ENCODE data around the gene ZCCHC8. TPM values are rescaled to one million over a fixed set of nuclear protein-coding genes. Genes with fewer than 3 reads are reported as not detected.
"Not testable (repeated sequence)": the region's sequence is repeated elsewhere in the genome, so short reads cannot be mapped to it uniquely, and the experiment has no call there.

The ZCCHC8 gene
- polyA plus RNA-seq, 4 donors = 14.6 to 30.9 (median 21.0) TPM

GRCh38 chr12:122517877-122518276 lies 17.1 kb upstream of the ZCCHC8 start:
- Histone ChIP-seq H3K4me3 (ENCODE audit: low read depth in 1 of 3, low read length in 3 of 3) (no peak overlapping the region), H3K36me3 (ENCODE audit: control insufficient read depth in 3 of 3, insufficient read depth in 2 of 3, low read depth in 1 of 3, low read length in 3 of 3) (peaks cover 35 to 38% (median 37%) of the 10 kb centered on the region in 3 donors), H3K9me3 (ENCODE audit: control insufficient read depth in 2 of 2, insufficient read depth in 1 of 2, low read depth in 1 of 2, low read length in 1 of 2) (no peaks in the 10 kb centered on the region), H3K27ac (ENCODE audit: low read depth in 1 of 3, low read length in 2 of 3) (no peak overlapping the region), H3K4me1 (ENCODE audit: control insufficient read depth in 3 of 3, insufficient read depth in 2 of 3, low read depth in 1 of 3, low read length in 2 of 3) (peaks cover 0 to 2% (median under 1%) of the 10 kb centered on the region in 3 donors), H3K27me3 (ENCODE audit: control insufficient read depth in 3 of 3, insufficient read depth in 3 of 3, low read length in 3 of 3) (no peaks in the 10 kb centered on the region)
- no peak for DNase-seq
- 72 to 80% (median 78%) methylated on average over 5 of the region's 5 CpGs for WGBS, 3 donors
- FAIRE-seq = no peak

GRCh38 chr12:122516544-122517361 lies 16.0 kb upstream of the ZCCHC8 start:
- no peak for FAIRE-seq
- Histone ChIP-seq H3K9me3 (ENCODE audit: control insufficient read depth in 2 of 2, insufficient read depth in 1 of 2, low read depth in 1 of 2, low read length in 1 of 2) (no peaks in the 10 kb centered on the region), H3K4me1 (ENCODE audit: control insufficient read depth in 3 of 3, insufficient read depth in 2 of 3, low read depth in 1 of 3, low read length in 2 of 3) (no peaks in the 10 kb centered on the region), H3K36me3 (ENCODE audit: control insufficient read depth in 3 of 3, insufficient read depth in 2 of 3, low read depth in 1 of 3, low read length in 3 of 3) (peaks cover 37 to 47% (median 39%) of the 10 kb centered on the region in 3 donors), H3K27me3 (ENCODE audit: control insufficient read depth in 3 of 3, insufficient read depth in 3 of 3, low read length in 3 of 3) (no peaks in the 10 kb centered on the region), H3K4me3 (ENCODE audit: low read depth in 1 of 3, low read length in 3 of 3) (no peak overlapping the region), H3K27ac (ENCODE audit: low read depth in 1 of 3, low read length in 2 of 3) (no peak overlapping the region)
- WGBS, 3 donors = 90 to 91% (median 90%) methylated on average over 13 of the region's 13 CpGs
- no peak for DNase-seq

GRCh38 chr12:122515275-122515674 lies 14.5 kb upstream of the ZCCHC8 start:
- FAIRE-seq (no peak), DNase-seq (no peak)
- no peaks in the 10 kb centered on the region for H3K9me3 ChIP-seq (ENCODE audit: control insufficient read depth in 2 of 2, insufficient read depth in 1 of 2, low read depth in 1 of 2, low read length in 1 of 2)
- H3K27ac ChIP-seq (ENCODE audit: low read depth in 1 of 3, low read length in 2 of 3) = no peak overlapping the region
- H3K4me3 ChIP-seq (ENCODE audit: low read depth in 1 of 3, low read length in 3 of 3) = no peak overlapping the region
- 87 to 97% (median 93%) methylated on average over 2 of the region's 2 CpGs for WGBS, 3 donors
- H3K36me3 ChIP-seq (ENCODE audit: control insufficient read depth in 3 of 3, insufficient read depth in 2 of 3, low read depth in 1 of 3, low read length in 3 of 3) = peaks cover 33 to 51% (median 33%) of the 10 kb centered on the region in 3 donors
- no peaks in the 10 kb centered on the region for H3K4me1 ChIP-seq (ENCODE audit: control insufficient read depth in 3 of 3, insufficient read depth in 2 of 3, low read depth in 1 of 3, low read length in 2 of 3)
- no peaks in the 10 kb centered on the region for H3K27me3 ChIP-seq (ENCODE audit: control insufficient read depth in 3 of 3, insufficient read depth in 3 of 3, low read length in 3 of 3)

GRCh38 chr12:122513660-122514059 lies 12.9 kb upstream of the ZCCHC8 start:
- WGBS, 3 donors = 92 to 98% (median 94%) methylated on average over 4 of the region's 4 CpGs
- no peak for DNase-seq
- Histone ChIP-seq H3K36me3 (ENCODE audit: control insufficient read depth in 3 of 3, insufficient read depth in 2 of 3, low read depth in 1 of 3, low read length in 3 of 3) (peaks cover 28 to 64% (median 31%) of the 10 kb centered on the region in 3 donors), H3K4me1 (ENCODE audit: control insufficient read depth in 3 of 3, insufficient read depth in 2 of 3, low read depth in 1 of 3, low read length in 2 of 3) (no peaks in the 10 kb centered on the region), H3K9me3 (ENCODE audit: control insufficient read depth in 2 of 2, insufficient read depth in 1 of 2, low read depth in 1 of 2, low read length in 1 of 2) (no peaks in the 10 kb centered on the region), H3K4me3 (ENCODE audit: low read depth in 1 of 3, low read length in 3 of 3) (no peak overlapping the region), H3K27ac (ENCODE audit: low read depth in 1 of 3, low read length in 2 of 3) (no peak overlapping the region), H3K27me3 (ENCODE audit: control insufficient read depth in 3 of 3, insufficient read depth in 3 of 3, low read length in 3 of 3) (no peaks in the 10 kb centered on the region)
- FAIRE-seq = no peak

GRCh38 chr12:122513028-122513427 lies 12.3 kb upstream of the ZCCHC8 start:
- H3K4me1 ChIP-seq (ENCODE audit: control insufficient read depth in 3 of 3, insufficient read depth in 2 of 3, low read depth in 1 of 3, low read length in 2 of 3); H3K4me3 ChIP-seq (ENCODE audit: low read depth in 1 of 3, low read length in 3 of 3); H3K27me3 ChIP-seq (ENCODE audit: control insufficient read depth in 3 of 3, insufficient read depth in 3 of 3, low read length in 3 of 3); FAIRE-seq; DNase-seq; H3K27ac ChIP-seq (ENCODE audit: low read depth in 1 of 3, low read length in 2 of 3); H3K9me3 ChIP-seq (ENCODE audit: control insufficient read depth in 2 of 2, insufficient read depth in 1 of 2, low read depth in 1 of 2, low read length in 1 of 2): not testable (repeated sequence)
- peaks cover 24 to 68% (median 33%) of the 10 kb centered on the region in 3 donors for H3K36me3 ChIP-seq (ENCODE audit: control insufficient read depth in 3 of 3, insufficient read depth in 2 of 3, low read depth in 1 of 3, low read length in 3 of 3)
- 86 to 92% (median 91%) methylated on average over 3 of the region's 3 CpGs for WGBS, 3 donors

GRCh38 chr12:122508163-122508562 lies 7.4 kb upstream of the ZCCHC8 start:
- FAIRE-seq = no peak
- H3K4me1 ChIP-seq (ENCODE audit: control insufficient read depth in 3 of 3, insufficient read depth in 2 of 3, low read depth in 1 of 3, low read length in 2 of 3) = no peaks in the 10 kb centered on the region
- WGBS, 3 donors = 89 to 95% (median 90%) methylated on average over 5 of the region's 5 CpGs

GRCh38 chr12:122506393-122506938 lies 5.7 kb upstream of the ZCCHC8 start:
- Histone ChIP-seq H3K4me3 (ENCODE audit: low read depth in 1 of 3, low read length in 3 of 3) (no peak overlapping the region), H3K9me3 (ENCODE audit: control insufficient read depth in 2 of 2, insufficient read depth in 1 of 2, low read depth in 1 of 2, low read length in 1 of 2) (no peaks in the 10 kb centered on the region), H3K27me3 (ENCODE audit: control insufficient read depth in 3 of 3, insufficient read depth in 3 of 3, low read length in 3 of 3) (no peaks in the 10 kb centered on the region), H3K27ac (ENCODE audit: low read depth in 1 of 3, low read length in 2 of 3) (no peak overlapping the region), H3K36me3 (ENCODE audit: control insufficient read depth in 3 of 3, insufficient read depth in 2 of 3, low read depth in 1 of 3, low read length in 3 of 3) (peaks cover 18 to 63% (median 31%) of the 10 kb centered on the region in 3 donors), H3K4me1 (ENCODE audit: control insufficient read depth in 3 of 3, insufficient read depth in 2 of 3, low read depth in 1 of 3, low read length in 2 of 3) (no peaks in the 10 kb centered on the region)
- DNase-seq = no peak
- no peak for FAIRE-seq
- 93 to 96% (median 94%) methylated on average over 5 of the region's 5 CpGs for WGBS, 3 donors

More at GRCh38 chr12:122508163-122508562, 7.4 kb upstream of the ZCCHC8 start:
- Histone ChIP-seq H3K9me3 (ENCODE audit: control insufficient read depth in 2 of 2, insufficient read depth in 1 of 2, low read depth in 1 of 2, low read length in 1 of 2) (no peaks in the 10 kb centered on the region), H3K36me3 (ENCODE audit: control insufficient read depth in 3 of 3, insufficient read depth in 2 of 3, low read depth in 1 of 3, low read length in 3 of 3) (peaks cover 22 to 70% (median 34%) of the 10 kb centered on the region in 3 donors), H3K27ac (ENCODE audit: low read depth in 1 of 3, low read length in 2 of 3) (no peak overlapping the region), H3K4me3 (ENCODE audit: low read depth in 1 of 3, low read length in 3 of 3) (no peak overlapping the region), H3K27me3 (ENCODE audit: control insufficient read depth in 3 of 3, insufficient read depth in 3 of 3, low read length in 3 of 3) (no peaks in the 10 kb centered on the region)
- DNase-seq = no peak

DNA sequence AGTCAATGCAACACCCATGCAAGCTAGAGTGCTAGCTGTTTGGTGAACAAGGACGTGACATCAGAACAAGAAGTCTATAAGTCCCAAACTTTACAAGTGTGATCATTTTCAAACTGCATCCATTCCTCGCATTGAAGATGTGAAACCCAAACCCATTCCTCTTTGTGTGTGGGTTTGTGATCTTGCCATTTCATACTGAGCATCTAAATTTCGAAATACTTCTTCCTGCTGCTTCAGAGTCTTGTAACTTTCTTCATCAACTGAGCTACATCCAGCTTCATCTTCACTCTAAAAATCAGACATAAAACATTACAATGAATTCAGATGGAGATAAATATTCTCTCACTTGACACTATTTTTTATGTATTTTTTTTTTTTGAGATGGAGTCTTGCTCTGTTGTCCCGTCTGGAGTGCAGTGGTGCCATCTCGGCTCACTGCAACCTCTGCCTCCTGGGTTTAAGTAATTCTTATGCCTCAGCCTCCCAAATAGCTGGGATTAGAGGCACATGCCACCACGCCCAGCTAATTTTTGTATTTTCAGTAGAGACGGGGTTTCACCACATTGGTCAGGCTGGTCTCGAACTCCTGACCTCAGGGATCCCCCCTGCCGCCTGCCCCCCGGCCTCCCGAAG lies 4.8 kb upstream of the ZCCHC8 start:
- DNase-seq (no peak), FAIRE-seq (no peak)
- H3K36me3 ChIP-seq (ENCODE audit: control insufficient read depth in 3 of 3, insufficient read depth in 2 of 3, low read depth in 1 of 3, low read length in 3 of 3) = peaks cover 15 to 59% (median 27%) of the 10 kb centered on the region in 3 donors
- H3K9me3 ChIP-seq (ENCODE audit: control insufficient read depth in 2 of 2, insufficient read depth in 1 of 2, low read depth in 1 of 2, low read length in 1 of 2) = no peaks in the 10 kb centered on the region
- no peaks in the 10 kb centered on the region for H3K4me1 ChIP-seq (ENCODE audit: control insufficient read depth in 3 of 3, insufficient read depth in 2 of 3, low read depth in 1 of 3, low read length in 2 of 3)
- whole genome bisulfite sequencing, 3 donors = 82 to 94% (median 87%) methylated on average over 11 of the region's 11 CpGs
- no peaks in the 10 kb centered on the region for H3K27me3 ChIP-seq (ENCODE audit: control insufficient read depth in 3 of 3, insufficient read depth in 3 of 3, low read length in 3 of 3)
- H3K4me3 ChIP-seq (ENCODE audit: low read depth in 1 of 3, low read length in 3 of 3) = no peak overlapping the region
- H3K27ac ChIP-seq (ENCODE audit: low read depth in 1 of 3, low read length in 2 of 3) = no peak overlapping the region

Measured in small intestine (tissue), 7 donors.